K562 (cell line): Measurements from ENCODE around the gene MYO1F. TPM values are rescaled to one million over a fixed set of nuclear protein-coding genes. Genes with fewer than 3 reads are reported as not detected.

ENCODE experiments used
- ADNP ChIP-seq: fragments of 200-800 bp; sonication (Bioruptor generic); IDR thresholded peaks from 2 replicates; pipeline ENCODE4 v1.6.1; 2016; ENCODE audit warnings: missing genetic modification characterization, missing compliant biosample characterization
- CHD1 ChIP-seq: fragments of 200-600 bp; sonication (generic); IDR thresholded peaks from one replicate; pipeline ENCODE4 v1.6.1; 2012; ENCODE audit warnings: mild to moderate bottlenecking, moderate library complexity, low read length, inconsistent platforms
- CLOCK ChIP-seq: fragments of 250-450 bp; sonication (Bioruptor Pico); IDR thresholded peaks from 2 replicates; pipeline ENCODE4 v1.4.0; 2020; ENCODE audit warnings: mild to moderate bottlenecking, moderate library complexity, borderline replicate concordance
- DNMT1 ChIP-seq: fragments of 450-650 bp; IDR thresholded peaks from 2 replicates; pipeline ENCODE4 v1.6.1; 2016; ENCODE audit warnings: antibody characterized with exemption, mild to moderate bottlenecking
- DPF2 ChIP-seq: fragments of 450-650 bp; IDR thresholded peaks from 2 replicates; pipeline ENCODE4 v1.6.1; 2016
- EHMT2 ChIP-seq: fragments of 450-650 bp; IDR thresholded peaks from 2 replicates; pipeline ENCODE4 v1.6.1; 2018; ENCODE audit warnings: antibody characterized with exemption
- ELF2 ChIP-seq: fragments of 250-450 bp; sonication (Bioruptor Pico); IDR thresholded peaks from 2 replicates; pipeline ENCODE4 v1.5.0; 2021; ENCODE audit warnings: mild to moderate bottlenecking
- EP300 ChIP-seq: IDR thresholded peaks from 2 replicates; pipeline ENCODE4 v1.6.1; 2012; ENCODE audit warnings: low read length, improper control_type of control experiment
- ESRRA ChIP-seq: fragments of 450-650 bp; IDR thresholded peaks from 2 replicates; pipeline ENCODE4 v1.6.1; 2014; ENCODE audit warnings: low read depth, mild to moderate bottlenecking, moderate library complexity, borderline replicate concordance
- FOXJ2 ChIP-seq: fragments of 200-800 bp; sonication (Bioruptor generic); IDR thresholded peaks from 2 replicates; pipeline ENCODE4 v1.6.1; 2016; ENCODE audit warnings: missing genetic modification characterization, missing compliant biosample characterization
- GABPB1 ChIP-seq: sonication (generic); formaldehyde crosslinking; IDR thresholded peaks from 2 replicates; pipeline ENCODE4 v1.8.0; 2022; ENCODE audit warnings: mild to moderate bottlenecking, missing genetic modification reagents
- GABPB2 ChIP-seq: fragments of 250-450 bp; sonication (Bioruptor Pico); conservative IDR thresholded peaks from 2 replicates; pipeline ENCODE4 v1.5.1; 2021; ENCODE audit warnings: mild to moderate bottlenecking
- JUND ChIP-seq, 2 experiments: IDR thresholded peaks; 2 replicates in 1 of 2; 3 replicates in 1 of 2; pipeline ENCODE4 v1.6.1; 2011; ENCODE audit warnings: borderline replicate concordance in 2 of 2, low read depth in 2 of 2, low read length in 2 of 2, improper control_type of control experiment in 1 of 2, missing biosample characterization in 1 of 2, missing genetic modification characterization in 1 of 2, missing genetic modification reagents in 1 of 2
- KAT7 ChIP-seq: sonication (generic); formaldehyde crosslinking; IDR thresholded peaks from 2 replicates; pipeline ENCODE4 v1.8.0; 2022; ENCODE audit warnings: missing genetic modification reagents, mild to moderate bottlenecking, borderline replicate concordance
- KLF16 ChIP-seq: IDR thresholded peaks from 2 replicates; pipeline ENCODE4 v1.6.1; 2016; ENCODE audit warnings: antibody characterized with exemption
- MAFK ChIP-seq: IDR thresholded peaks from 2 replicates; pipeline ENCODE4 v1.6.1; 2011; ENCODE audit warnings: low read length, improper control_type of control experiment
- MEF2A ChIP-seq: IDR thresholded peaks from 2 replicates; pipeline ENCODE4 v1.6.1; 2011; ENCODE audit warnings: low read depth, mild to moderate bottlenecking, low read length, moderate library complexity; ENCODE audit not compliant: control insufficient read depth
- NFIC ChIP-seq: fragments of 450-650 bp; IDR thresholded peaks from 2 replicates; pipeline ENCODE4 v1.6.1; 2017; ENCODE audit warnings: mild to moderate bottlenecking, inconsistent platforms
- NONO ChIP-seq, 2 experiments: fragments of 200-400 bp in 1 of 2; fragments of 450-650 bp in 1 of 2; formaldehyde crosslinking in 1 of 2; IDR thresholded peaks; 2 replicates each; pipeline ENCODE4 v1.6.1; 2017; ENCODE audit warnings: low read depth in 2 of 2, mild to moderate bottlenecking in 2 of 2, moderate library complexity in 2 of 2, low read length in 1 of 2
- PCBP2 ChIP-seq: fragments of 200-400 bp; formaldehyde crosslinking; IDR thresholded peaks from 2 replicates; pipeline ENCODE4 v1.6.1; 2018; ENCODE audit warnings: low read length, low read depth, mild to moderate bottlenecking, moderate library complexity; ENCODE audit not compliant: poor library complexity, severe bottlenecking
- RBM22 ChIP-seq: fragments of 200-400 bp; formaldehyde crosslinking; IDR thresholded peaks from 2 replicates; pipeline ENCODE4 v1.6.1; 2018; ENCODE audit warnings: low read length, low read depth; ENCODE audit not compliant: poor library complexity, severe bottlenecking
- SMAD2 ChIP-seq: fragments of 150-350 bp; IDR thresholded peaks from 2 replicates; pipeline ENCODE4 v1.6.1; 2014; ENCODE audit warnings: low read depth, mild to moderate bottlenecking, low read length
- SPI1 ChIP-seq: IDR thresholded peaks from 2 replicates; pipeline ENCODE4 v1.6.1; 2011; ENCODE audit warnings: low read depth, low read length, control low read depth, borderline replicate concordance
- TBP ChIP-seq: optimal IDR thresholded peaks from 2 replicates; pipeline ENCODE3; 2011; ENCODE audit warnings: low read depth, low read length, improper control_type of control experiment
- TCF3 ChIP-seq: sonication (generic); formaldehyde crosslinking; IDR thresholded peaks from 2 replicates; pipeline ENCODE4 v1.4.0; 2020; ENCODE audit warnings: mild to moderate bottlenecking, missing genetic modification reagents
- THRAP3 ChIP-seq: fragments of 450-650 bp; IDR thresholded peaks from 2 replicates; pipeline ENCODE4 v1.6.1; 2016; ENCODE audit warnings: mild to moderate bottlenecking, inconsistent platforms, borderline replicate concordance
- ZNF143 ChIP-seq: sonication (generic); formaldehyde crosslinking; IDR thresholded peaks from 2 replicates; pipeline ENCODE4 v1.9.0; 2022; ENCODE audit warnings: mild to moderate bottlenecking, missing genetic modification reagents
- ZNF217 ChIP-seq: sonication (generic); formaldehyde crosslinking; IDR thresholded peaks from 2 replicates; pipeline ENCODE4 v1.8.0; 2022; ENCODE audit warnings: mild to moderate bottlenecking, missing genetic modification reagents
- ZNF589 ChIP-seq: fragments of 200-800 bp; sonication (Bioruptor generic); IDR thresholded peaks from 2 replicates; pipeline ENCODE4 v1.6.1; 2016; ENCODE audit warnings: low read depth, missing genetic modification characterization, missing compliant biosample characterization
- ZNF830 ChIP-seq: fragments of 250-450 bp; sonication (Bioruptor Pico); IDR thresholded peaks from 2 replicates; pipeline ENCODE4 v1.5.0; 2021; ENCODE audit warnings: mild to moderate bottlenecking
- polyA plus RNA-seq, 8 experiments: library from polyadenylated mRNA; depleted of rRNA in 4 of 8; stranded (reverse) in 5 of 8; unstranded in 3 of 8; fragments of >200 nt; fragmentation: Nextera tagmentation in 2 of 8; fragmentation: Illumina TruSeq in 1 of 8; extraction: Ambion mirVana in 2 of 8; extraction: Trizol in 1 of 8; gene quantifications; 2 replicates each; pipeline versions ENCODE4 v1.2.1 to v1.2.3, GENCODE V29; 2011 to 2014; ENCODE audit warnings: inconsistent platforms in 1 of 8, missing spikeins in 1 of 8
- total RNA-seq, 7 experiments: library from RNA; depleted of rRNA in 6 of 7; stranded (reverse); fragments of >200 nt in 6 of 7; fragmentation: Illumina TruSeq in 2 of 7; extraction: Trizol in 2 of 7; gene quantifications; 2 replicates each; pipeline versions ENCODE4 v1.2.1 to v1.2.3, GENCODE V29; 2011 to 2021; ENCODE audit warnings: low replicate concordance in 1 of 7

Gene MYO1F
- total and polyA plus RNA-seq, 9 of the 15 experiments (the other 6 are each of a cell fraction or from before 2014, with no cell fraction given): 0.78 to 9.4 (median 4.3) TPM

- no peak for TF ChIP-seq RBM22
- no peak for TF ChIP-seq EHMT2
- no peak for TF ChIP-seq DNMT1
- peak; percentile 46; the same call in 1 of the 2 replicates for TF ChIP-seq FOXJ2 (tag)
- TF ChIP-seq KLF16: peak; percentile 78
- TF ChIP-seq CLOCK (CRISPR knock-in tag): no peak
- no peak for TF ChIP-seq ZNF589
- no peak for TF ChIP-seq ZNF217
- TF ChIP-seq EP300: no peak
- peak; percentile 18 for TF ChIP-seq TBP
- TF ChIP-seq CHD1: no peak
- no peak for TF ChIP-seq NONO (IDR thresholded peaks at IDR 0.05; ENCODE audit: low read depth in 2 of 2, low read length in 1 of 2)
- 0 out of 2 replicates have a peak, but pooled peaks have one; percentile 38 for TF ChIP-seq ESRRA
- no peak for TF ChIP-seq GABPB2
- TF ChIP-seq JUND (IDR thresholded peaks at IDR 0.05; ENCODE audit: borderline replicate concordance, low read depth, low read length): peak; percentile 57
- no peak; the same call in 2 of the 3 replicates for TF ChIP-seq JUND (tag; IDR thresholded peaks at IDR 0.05; ENCODE audit: borderline replicate concordance, low read depth, low read length)
- TF ChIP-seq GABPB1: peak; percentile 79
- no peak for TF ChIP-seq PCBP2
- no peak for TF ChIP-seq MAFK
- TF ChIP-seq NFIC: no peak
- no peak for TF ChIP-seq KAT7 (CRISPR knock-in tag)
- TF ChIP-seq ZNF143 (CRISPR knock-in tag): no peak
- TF ChIP-seq TCF3: 0 out of 2 replicates have a peak, but pooled peaks have one; percentile 13
- TF ChIP-seq ADNP (tag): no peak
- no peak for TF ChIP-seq MEF2A
- TF ChIP-seq THRAP3: no peak
- peak; percentile 43; the same call in 1 of the 2 replicates for TF ChIP-seq ELF2
- no peak for TF ChIP-seq ZNF830 (CRISPR knock-in tag)
- TF ChIP-seq SPI1: 0 out of 2 replicates have a peak, but pooled peaks have one; percentile 15
- TF ChIP-seq SMAD2: no peak
- 0 out of 2 replicates have a peak, but pooled peaks have one; percentile 33 for TF ChIP-seq DPF2
Observed at GRCh38 chr19:8580710-8581281, 3.6 kb upstream of the MYO1F start (continued).
